CD4-positive, alpha-beta T cell treated with Interleukin-21 for 1 hour (primary cell): ENCODE measurements around the gene SNTG2.
"Not testable (repeated sequence)": the region's sequence is repeated elsewhere in the genome, so short reads cannot be mapped to it uniquely, and the experiment has no call there.

Experiments
- DNase-seq: peaks from one replicate; pipeline ENCODE4 v3.0.0-alpha.2; 2020

Gene SNTG2

GRCh38 chr2:950080-950966 lies at the start of gene SNTG2:
Gene SNTG2 (plus strand): TSS chr2:950849. CDS start chr2:950997, 148 bp downstream.
- DNase-seq: peak; percentile 32

GRCh38 chr2:902584-902983 lies 48.1 kb upstream of the SNTG2 start:
- no peak for DNase-seq

GRCh38 chr2:903223-903900 lies 47.3 kb upstream of the SNTG2 start:
- DNase-seq: no peak

GRCh38 chr2:904246-905024 lies 46.2 kb upstream of the SNTG2 start:
- DNase-seq: no peak

- no peak for DNase-seq
Observed at GRCh38 chr2:905091-905832, 45.4 kb upstream of the SNTG2 start.

- DNase-seq: no peak
Observed at GRCh38 chr2:905833-906140, 44.9 kb upstream of the SNTG2 start.

GRCh38 chr2:907706-908105 lies 42.9 kb upstream of the SNTG2 start:
- DNase-seq: no peak

GRCh38 chr2:908568-908967 lies 42.1 kb upstream of the SNTG2 start:
- no peak for DNase-seq

GRCh38 chr2:909764-910379 lies 40.8 kb upstream of the SNTG2 start:
- not testable (repeated sequence) for DNase-seq

GRCh38 chr2:910698-911097 lies 40.0 kb upstream of the SNTG2 start:
- DNase-seq: no peak

GRCh38 chr2:915979-916378 lies 34.7 kb upstream of the SNTG2 start:
- DNase-seq: no peak

- DNase-seq: no peak
Observed at GRCh38 chr2:916935-917334, 33.7 kb upstream of the SNTG2 start.

- DNase-seq: no peak
Observed at GRCh38 chr2:919672-920071, 31.0 kb upstream of the SNTG2 start.

GRCh38 chr2:920573-920972 lies 30.1 kb upstream of the SNTG2 start:
- no peak for DNase-seq

- no peak for DNase-seq
Observed at GRCh38 chr2:920999-921398, 29.6 kb upstream of the SNTG2 start.

GRCh38 chr2:922185-922584 lies 28.5 kb upstream of the SNTG2 start:
- no peak for DNase-seq

- no peak for DNase-seq
Observed at GRCh38 chr2:923832-924601, 26.6 kb upstream of the SNTG2 start.

GRCh38 chr2:924701-925100 lies 25.9 kb upstream of the SNTG2 start:
- DNase-seq: no peak

GRCh38 chr2:925309-925708 lies 25.3 kb upstream of the SNTG2 start:
- DNase-seq: no peak

GRCh38 chr2:925711-926110 lies 24.9 kb upstream of the SNTG2 start:
- no peak for DNase-seq

- no peak for DNase-seq
Observed at GRCh38 chr2:926259-926793, 24.3 kb upstream of the SNTG2 start.
